Left renal cortex interstitium (tissue), 4 donors: ENCODE measurements around the gene MICB. TPM values are rescaled to one million over a fixed set of nuclear protein-coding genes. Genes with fewer than 3 reads are reported as not detected.
"Not testable (repeated sequence)": the region's sequence is repeated elsewhere in the genome, so short reads cannot be mapped to it uniquely, and the experiment has no call there.

Experiments
- DNase-seq, 4 donors: peaks; one replicate each; pipeline ENCODE4 v3.0.0-alpha.2; 2013; ENCODE audit warnings: low read depth in 4 of 4, low spot score in 2 of 4, missing footprints in 1 of 4
- polyA plus RNA-seq, 4 donors: library from polyadenylated mRNA; unstranded; fragments of 120-200 nt; gene quantifications; one replicate each; pipeline ENCODE4 v1.2.1, GENCODE V29; 2013; ENCODE audit not compliant: insufficient read length in 4 of 4

MICB gene
- polyA plus RNA-seq, 4 donors = 0.45 to 1.8 (median 0.88) TPM

DNA sequence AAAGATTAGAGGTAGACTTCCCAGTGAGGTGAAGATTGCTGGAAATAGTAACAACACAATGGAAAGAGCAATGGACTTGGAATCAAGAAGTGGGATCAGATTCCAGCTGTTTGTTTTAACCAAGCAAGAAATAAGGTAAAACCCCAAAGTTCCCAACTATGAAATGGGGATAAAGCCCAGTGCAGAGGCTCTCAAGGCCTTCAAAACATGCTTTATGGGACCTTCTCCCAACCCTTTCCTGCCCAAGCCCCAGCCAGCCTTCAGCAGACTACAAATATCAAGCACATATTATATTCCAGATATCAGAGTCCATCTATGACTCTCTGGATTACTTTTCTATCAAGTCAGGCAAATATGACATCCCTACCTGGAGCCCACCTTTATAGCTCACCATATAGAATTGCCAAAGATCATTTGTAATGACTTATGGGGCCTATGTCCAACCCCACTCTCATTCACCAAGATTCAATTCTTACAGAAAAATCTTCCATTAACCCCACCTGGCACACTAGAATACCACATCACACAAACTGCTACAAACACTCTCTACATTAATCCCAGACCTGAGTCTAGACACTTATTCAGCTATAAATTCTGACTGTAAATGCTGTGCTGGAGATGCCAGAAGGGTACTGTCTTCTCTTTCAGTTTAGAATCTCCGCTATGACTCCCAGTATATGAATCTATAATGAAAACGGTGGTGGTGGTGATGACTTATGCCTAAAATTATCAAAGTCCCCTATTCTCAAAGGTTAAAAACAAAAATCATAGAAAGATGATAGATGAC is 37.8 kb downstream of the MICB start:
- DNase-seq = no peak

DNA sequence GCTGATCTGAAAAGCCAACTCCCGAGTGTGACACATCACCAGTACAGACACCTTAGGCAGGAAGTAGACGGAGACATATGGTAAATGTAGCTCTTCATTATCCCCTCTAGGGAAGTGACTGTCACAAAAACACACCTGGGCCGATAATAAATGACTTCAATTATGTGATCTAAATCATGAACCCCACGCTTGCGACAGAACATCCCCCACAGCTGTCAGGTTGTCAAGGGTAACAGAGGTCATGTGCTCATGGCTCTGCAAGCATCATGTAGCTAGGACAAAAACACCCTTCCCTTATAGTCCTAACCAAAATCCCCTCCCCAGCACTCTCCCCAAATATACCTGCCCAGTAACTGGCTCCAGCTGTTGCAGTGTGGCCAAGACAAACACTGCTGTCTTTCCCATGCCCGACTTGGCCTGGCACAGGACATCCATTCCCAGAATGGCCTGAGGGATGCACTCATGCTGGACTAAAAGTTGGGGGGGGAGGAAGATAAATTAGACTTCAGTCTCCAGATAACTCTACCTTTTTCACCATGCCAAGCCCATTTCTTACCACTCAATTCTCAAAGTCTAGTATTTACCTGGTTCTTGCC is 41.0 kb downstream of the MICB start:
- no peak for DNase-seq

DNA sequence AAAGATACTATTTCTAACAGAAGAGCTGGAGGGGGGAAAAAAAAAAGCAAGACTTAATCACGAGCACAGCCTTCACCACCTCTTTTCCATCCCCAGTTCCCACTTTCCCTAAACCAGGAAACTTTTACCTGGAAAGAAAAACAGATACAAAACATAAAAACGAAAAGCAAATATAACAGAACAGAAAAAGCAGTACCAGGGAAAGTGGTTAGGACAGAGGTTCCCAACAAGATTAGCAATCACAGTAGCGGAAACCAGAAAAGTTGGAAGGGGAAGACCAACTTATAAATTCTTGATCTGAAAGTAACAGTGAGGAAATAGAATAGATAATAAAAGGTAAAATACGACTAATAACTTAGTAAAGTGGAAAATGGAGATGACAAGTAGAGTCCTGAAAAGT is 42.7 kb downstream of the MICB start:
- DNase-seq = no peak

DNA sequence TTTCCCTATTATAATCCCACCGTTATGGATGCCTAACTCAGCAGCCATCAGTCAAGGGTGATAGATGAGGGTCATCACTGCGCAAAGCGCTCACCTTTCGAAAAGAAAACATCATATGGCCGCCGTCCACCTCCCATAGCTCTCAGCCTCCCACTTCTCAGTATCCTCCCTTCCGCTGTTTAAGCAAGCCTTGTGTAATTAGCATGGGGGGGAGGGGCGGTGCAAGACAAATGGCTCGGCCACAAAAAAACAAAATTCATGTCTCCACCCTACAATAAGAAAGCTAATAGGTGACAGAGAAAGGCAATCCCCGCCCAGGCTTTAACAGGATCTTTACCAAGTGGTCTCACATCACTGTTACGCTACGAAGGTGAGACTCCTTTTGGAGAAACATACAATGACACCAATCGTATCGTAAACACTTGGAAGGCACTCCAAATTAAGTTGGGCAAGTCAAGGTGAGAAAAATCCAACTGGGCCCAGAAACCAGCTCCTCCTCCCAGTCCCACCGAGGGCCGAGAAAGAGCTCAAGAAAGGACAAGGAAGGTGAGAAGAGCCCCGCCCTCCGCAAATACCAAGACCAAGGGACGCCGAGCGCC is 43.2 kb downstream of the MICB start:
- peak in 3 of 4 donors; percentile 22 to 38 (median 24) for DNase-seq

DNA sequence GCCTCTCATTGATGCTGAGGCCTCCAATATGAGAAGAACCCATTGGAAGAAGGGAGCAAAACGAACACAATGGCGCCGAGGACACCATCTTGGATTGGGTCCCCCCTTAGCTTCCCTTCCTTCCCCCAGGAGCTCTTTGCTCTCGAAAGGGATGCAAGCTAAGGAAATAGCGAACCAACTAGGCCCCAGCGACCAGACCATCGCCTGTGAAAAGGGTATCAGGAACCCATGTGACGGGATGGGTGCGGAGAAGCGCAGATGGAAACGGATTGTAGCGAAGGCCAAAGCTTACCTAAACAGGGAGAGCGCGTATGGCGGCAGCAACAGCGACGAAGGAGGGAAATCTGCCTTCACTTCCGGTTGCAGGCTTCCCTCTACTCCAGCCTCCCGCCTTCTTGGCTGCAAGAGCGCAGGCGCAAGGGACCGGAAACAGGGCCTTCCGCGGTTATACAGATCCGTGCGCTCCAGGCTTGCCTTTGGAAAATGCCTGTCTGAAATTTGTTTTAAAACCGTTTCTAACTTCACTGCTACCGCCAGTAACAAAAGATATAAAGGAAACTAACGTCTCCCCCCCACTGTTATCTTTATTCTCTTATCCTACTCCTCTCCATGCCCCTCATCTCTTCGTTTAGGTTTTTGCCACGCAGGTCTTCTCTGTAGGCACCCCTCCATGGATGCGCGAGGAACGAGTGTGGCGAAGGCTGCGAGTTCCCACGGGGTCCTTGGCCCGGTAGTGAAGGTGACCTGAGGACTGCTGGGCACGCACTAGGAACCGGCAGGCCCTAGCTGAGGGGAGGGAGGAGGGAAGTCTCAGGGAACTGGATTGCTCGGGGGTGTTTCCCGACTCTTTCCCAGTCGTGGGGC is 43.9 kb downstream of the MICB start, which contains the start of gene DDX39B:
DDX39B (minus strand) TSS at position 346 of the 864 bp plus-strand sequence. CDS start 1,471 bp downstream, outside the sequence.
- peak; percentile 95 to 99 (median 96) for DNase-seq

DNA sequence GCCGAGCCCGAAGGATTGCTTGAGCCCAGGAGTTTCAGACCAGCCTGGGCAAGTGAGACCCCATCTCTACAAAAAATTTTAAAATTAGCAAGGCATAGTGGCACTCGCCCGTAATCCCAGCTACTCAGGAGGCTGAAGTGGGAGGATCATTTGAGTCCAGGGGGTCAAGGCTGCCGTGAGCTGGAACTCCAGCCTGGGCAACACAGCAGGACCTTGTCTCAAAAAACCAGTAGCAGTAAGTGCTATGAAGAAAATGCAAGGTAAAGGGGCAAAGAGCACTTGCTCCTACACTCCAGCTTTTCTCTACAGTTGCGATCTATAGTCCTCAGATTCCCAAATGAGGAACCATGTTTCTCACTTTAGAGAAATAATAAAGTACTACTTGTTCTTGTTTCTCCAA is 45.7 kb downstream of the MICB start:
- no peak for DNase-seq

DNA sequence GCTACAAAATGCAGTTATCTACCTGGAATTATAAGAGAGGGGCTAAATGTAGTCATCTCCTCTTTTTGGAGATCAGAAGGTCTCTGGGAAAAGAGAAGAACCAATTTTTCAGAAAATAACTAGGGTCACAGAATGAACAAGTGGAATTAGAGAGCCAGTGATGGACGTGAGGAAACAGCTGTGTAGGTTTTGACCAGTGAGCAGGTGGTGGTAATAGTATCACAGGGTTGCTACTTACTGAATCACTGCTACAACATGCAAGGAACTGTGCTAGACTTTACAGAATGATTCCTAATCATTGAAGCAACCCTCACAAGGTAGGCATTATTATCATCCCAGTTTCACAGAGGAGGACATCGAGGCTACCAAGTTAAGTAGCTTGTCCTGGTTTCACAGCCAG is 46.7 kb downstream of the MICB start:
- no peak for DNase-seq

DNA sequence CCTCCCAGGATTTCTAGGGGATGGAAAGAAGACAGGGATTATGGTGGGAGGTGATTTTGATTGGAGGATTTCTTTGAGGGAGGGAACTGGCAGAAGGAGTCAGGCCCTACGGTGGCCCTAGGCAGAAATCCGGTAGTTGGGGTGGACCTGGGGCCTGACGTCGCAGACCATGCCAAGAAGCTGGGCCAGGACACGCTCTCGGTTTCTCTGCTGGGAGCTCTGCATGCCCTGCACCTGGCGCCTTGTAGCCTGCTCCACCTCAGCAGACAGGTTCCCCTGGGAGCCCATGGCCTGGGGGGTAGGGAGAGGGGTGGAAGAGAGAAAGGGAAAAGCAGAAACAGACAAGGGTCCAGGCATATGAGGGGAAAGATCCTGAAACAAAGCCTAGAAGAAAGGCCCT is 47.3 kb downstream of the MICB start:
- DNase-seq = no peak

DNA sequence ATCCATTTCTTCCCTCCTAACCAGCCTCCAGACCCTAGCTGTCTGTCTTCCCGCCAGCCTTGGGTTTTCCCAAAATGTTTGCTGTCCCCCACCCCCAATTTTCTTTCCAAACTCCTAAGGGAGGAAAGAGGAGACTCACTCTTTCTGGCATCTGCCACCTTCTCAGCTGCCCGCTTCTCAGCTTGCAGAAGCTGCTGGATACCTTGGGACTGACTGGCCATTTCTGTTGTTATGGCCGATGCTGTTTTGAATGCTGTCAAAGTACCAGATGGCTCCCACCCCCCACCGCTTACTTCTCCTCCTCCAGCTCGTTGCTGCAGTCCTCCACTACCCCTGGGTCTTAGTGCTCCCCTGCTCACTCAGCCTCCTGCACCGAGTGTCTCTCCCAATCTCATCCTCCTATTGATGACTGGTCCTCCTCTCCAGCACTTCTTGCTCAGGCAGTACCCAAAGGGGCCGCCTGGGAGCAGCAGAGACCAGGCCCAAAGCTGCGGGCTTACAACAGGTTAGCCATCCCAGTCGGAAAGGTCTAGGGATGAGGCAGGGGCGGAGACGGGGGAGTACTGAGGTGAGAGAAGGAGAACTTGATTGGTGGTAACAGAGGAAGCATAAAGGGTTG is 48.5 kb downstream of the MICB start, which contains the start of gene ATP6V1G2:
ATP6V1G2 (minus strand) TSS at position 270 of the 619 bp plus-strand sequence; CDS start at position 221, 49 bp downstream.
- DNase-seq = peak in 3 of 4 donors; percentile 77 to 84 (median 78)

DNA sequence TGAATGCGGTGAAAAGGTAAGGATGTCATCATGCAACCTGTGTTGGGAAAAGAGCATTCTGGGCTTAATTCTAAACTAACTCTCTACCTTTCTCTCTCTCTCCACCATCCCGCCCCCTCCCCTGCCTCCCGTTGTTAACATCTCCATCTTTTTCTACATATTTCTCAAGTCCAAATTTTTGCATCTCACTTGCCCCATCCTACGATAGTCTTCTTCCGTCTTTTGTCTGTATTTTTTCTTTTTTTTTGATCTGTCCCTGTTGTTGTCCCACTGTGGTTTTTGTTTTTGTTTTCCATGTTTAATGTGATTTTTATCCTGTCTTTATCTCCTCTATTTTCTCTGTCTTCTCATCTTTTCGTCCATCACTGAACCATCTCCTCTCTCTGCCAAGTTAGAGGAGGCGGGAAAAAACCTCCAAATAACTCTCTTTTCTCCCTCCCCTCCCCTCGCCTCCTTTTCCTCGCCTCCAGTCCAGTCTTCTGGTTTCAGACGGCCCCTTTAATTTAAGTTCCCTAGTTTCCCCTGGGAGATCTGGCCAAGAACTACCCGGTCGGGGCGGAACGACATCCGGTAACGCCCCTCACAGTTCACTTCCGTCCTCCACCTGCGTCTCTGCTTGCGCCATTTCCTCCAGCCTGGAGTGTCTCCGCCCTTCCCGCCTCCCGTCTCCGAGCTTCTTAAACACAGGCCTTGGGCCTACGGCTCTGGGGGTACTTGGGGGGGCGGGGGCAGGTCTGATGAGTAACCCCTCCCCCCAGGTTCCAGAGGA is 49.2 kb downstream of the MICB start, which contains the start of gene NFKBIL1:
NFKBIL1 (plus strand) TSS at position 651 of the 769 bp plus-strand sequence; CDS start at position 738, 87 bp downstream.
- peak; percentile 86 to 96 (median 92) for DNase-seq

DNA sequence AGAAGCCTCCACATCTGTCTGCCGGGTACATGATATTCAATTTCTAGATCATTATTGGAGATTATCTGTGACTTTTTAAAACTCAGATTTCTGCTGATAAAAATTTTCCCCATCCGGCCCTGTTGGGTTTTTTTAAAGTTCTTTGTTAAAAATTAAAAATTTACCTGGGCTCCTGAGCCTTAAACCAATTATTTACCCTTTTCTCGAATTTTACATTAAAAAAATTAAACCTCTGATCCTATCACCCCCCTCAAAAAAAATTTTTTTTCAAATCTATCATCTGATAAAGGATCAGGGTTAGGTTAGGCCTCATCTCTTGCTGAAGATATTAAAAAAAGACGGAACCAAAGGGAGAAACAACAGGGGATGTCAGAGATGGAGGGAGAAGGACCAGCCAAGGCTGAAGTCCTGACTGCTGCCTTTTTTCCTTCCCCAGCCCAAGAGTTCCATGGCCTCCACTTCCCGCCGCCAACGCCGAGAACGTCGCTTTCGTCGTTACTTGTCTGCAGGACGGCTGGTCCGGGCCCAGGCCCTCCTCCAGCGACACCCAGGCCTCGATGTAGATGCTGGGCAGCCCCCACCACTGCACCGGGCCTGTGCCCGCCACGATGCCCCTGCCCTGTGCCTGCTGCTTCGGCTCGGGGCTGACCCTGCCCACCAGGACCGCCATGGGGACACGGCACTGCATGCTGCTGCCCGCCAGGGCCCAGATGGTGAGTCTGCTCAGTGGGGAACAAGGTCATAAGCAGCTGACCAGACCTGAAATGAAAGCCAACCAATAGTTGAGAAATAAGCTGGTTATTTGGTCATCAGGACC is 50.0 kb downstream of the MICB start:
- DNase-seq = no peak

DNA sequence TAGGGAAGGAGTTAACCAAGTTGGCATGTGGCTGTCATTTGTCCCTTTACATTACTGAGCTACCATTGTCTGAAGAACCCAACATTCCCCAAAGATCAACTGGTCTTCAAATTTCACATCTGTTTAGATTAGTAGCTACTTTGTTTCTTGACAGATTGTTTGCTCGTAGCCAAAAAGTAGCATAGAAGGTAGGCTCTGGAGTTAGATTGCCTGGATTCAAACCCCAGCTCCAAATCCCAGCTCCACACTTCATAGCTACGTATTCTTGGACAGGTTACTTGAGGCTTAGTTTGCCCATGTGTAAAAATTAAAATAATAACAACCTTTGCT is 50.6 kb downstream of the MICB start:
- no peak for DNase-seq

DNA sequence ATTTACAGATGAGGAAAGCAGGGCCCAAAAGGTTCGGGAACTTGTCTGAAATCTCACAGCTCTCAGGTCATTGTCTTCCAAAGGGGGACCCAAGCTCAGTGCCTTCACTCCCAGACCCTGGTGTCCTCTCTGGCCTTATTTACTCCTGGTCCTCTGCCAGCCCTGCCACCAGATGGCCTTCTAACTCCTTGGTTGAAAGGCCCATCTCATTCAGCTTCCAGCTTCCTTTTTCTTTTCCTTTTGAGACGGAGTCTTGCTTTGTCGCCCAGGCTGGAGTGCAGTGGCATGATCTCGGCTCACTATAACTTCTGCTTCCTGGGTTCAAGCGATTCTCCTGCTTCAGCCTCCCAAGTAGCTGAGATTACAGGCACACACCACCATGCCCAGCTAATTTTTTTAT is 53.4 kb downstream of the MICB start:
- DNase-seq = not testable (repeated sequence)

DNA sequence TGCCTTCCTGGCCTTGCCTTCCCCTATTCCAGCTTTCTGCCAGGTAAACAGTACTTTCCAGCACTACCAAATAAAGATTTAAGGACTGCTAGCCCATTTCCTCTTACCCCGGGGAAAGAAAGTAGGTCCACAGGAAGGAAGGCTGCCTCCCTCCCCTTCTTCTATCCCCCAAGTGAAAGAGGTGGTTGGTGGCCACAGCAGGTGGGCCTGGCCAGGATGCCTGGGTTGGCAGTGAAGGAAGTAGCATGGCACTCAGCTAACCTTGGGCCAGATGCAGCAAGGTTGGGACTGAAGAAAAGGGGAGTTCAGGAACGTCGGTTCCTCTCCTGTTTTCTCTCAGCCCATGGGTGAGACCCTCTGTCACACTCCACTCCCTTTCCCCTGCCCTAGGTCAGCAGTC is 58.4 kb downstream of the MICB start:
- no peak for DNase-seq

DNA sequence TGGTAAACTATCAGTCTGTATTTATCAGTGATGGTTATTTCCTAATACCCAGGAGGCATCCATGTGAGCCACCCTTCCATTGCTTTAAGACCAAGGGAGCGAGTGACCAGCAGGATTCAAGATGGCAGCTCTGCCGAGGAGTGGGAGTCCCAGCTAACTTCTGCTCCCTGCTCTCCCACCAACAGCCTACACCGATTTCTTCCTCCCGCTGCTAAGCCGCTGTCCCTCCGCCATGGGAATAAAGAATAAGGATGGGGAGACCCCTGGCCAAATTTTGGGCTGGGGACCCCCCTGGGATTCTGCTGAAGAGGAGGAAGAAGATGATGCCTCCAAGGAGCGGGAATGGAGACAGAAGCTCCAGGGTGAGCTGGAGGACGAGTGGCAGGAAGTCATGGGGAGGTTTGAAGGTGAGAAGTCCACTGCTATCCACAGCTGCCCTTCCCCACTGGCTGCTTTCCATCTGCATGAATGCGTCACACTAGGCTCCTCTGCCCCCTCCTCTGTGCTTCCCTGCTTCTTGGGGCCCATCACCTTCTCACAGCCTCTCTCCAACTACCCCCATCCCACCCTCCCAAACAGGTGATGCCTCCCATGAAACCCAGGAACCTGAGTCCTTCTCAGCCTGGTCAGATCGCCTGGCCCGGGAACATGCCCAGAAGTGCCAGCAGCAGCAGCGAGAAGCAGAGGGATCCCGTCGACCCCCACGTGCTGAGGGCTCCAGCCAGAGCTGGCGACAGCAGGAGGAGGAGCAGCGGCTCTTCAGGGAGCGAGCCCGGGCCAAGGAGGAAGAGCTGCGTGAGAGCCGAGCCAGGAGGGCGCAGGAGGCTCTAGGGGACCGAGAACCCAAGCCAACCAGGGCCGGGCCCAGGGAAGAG is 59.7 kb downstream of the MICB start:
- DNase-seq = no peak

DNA sequence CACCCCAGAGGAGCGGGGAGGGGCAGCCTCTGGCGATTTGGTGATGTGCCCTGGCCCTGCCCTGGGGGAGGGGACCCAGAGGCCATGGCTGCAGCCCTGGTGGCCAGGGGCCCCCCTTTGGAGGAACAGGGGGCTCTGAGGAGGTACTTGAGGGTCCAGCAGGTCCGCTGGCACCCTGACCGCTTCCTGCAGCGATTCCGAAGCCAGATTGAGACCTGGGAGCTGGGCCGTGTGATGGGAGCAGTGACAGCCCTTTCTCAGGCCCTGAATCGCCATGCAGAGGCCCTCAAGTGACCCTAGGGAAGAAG is 60.3 kb downstream of the MICB start:
- no peak for DNase-seq

DNA sequence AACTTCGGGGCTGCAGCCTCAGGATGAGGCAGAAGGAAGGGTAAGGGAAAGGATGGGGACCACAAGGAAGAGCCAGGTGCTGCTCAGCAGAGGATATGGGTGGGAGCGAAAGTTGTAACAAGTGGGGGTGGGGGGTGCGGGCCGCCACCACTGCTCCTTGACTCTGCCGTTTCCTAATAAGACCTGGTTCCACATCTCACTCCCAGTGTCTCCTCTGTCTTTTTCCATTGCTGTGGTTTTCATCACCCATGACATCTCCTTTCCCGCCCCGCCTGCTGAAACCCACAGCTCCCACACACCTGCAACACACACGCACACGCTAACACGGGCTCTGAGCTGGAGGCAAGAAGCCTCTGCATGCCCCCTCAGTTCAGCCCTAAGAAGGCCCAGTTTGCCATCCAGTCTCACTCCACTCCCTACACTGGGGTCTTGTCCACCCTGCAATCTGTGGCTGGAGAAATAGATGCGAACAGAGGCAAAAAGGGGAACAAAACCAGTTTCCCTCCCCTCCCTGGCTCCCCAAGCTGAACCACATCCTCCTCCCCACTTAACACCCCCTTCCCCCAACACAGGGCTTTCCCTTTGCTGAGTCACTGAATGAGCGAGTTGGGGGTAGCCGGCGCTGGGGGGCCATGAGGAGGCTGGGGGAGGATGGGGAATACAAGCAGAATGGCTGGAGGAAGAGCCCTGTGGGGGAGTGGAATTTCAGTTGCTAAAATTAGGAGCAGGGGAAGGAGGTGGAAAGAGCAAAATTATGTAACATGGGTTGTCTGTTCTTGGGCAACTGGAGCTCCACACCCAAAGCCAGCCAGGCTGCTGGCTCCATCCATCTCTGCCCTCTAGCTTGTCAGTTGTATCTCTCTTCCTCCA is 60.9 kb downstream of the MICB start:
- DNase-seq = no peak
